CD14-positive monocyte (primary cell): ENCODE measurements around the gene AR. TPM values are rescaled to one million over a fixed set of nuclear protein-coding genes. Genes with fewer than 3 reads are reported as not detected.

Experiments used
- DNase-seq, 3 donors: peaks; one replicate each; pipeline ENCODE4 v3.0.0-alpha.2; 2011 to 2022
- H2AFZ ChIP-seq: 2 replicates; pipeline ENCODE4 v1.6.0; 2012; ENCODE audit warnings: mild to moderate bottlenecking, low read depth, low read length, inconsistent platforms; ENCODE audit not compliant: insufficient read depth, poor library complexity, severe bottlenecking
- H3K27ac ChIP-seq, 2 donors: 1 replicate in 1 of 2; 2 replicates in 1 of 2; pipeline ENCODE4 v1.5.1; 2012 to 2013; ENCODE audit warnings: low read length in 2 of 2, control low read depth in 1 of 2, inconsistent platforms in 1 of 2, low read depth in 1 of 2, mild to moderate bottlenecking in 1 of 2
- H3K27me3 ChIP-seq, 2 donors: one replicate each; pipeline versions ENCODE4 v1.6.0 to v1.6.1; 2011 to 2013; ENCODE audit warnings: low read length in 2 of 2; ENCODE audit not compliant: control insufficient read depth in 2 of 2, insufficient read depth in 2 of 2
- H3K36me3 ChIP-seq, 2 donors: replicated peaks in 1 of 2; 1 replicate in 1 of 2; 2 replicates in 1 of 2; pipeline versions ENCODE4 v1.5.1 to v1.6.1; 2012 to 2013; ENCODE audit warnings: low read length in 2 of 2, control low read depth in 1 of 2, inconsistent platforms in 1 of 2, mild to moderate bottlenecking in 1 of 2; ENCODE audit not compliant: insufficient read depth in 2 of 2, control insufficient read depth in 1 of 2
- H3K4me1 ChIP-seq, 2 donors: 1 replicate in 1 of 2; 2 replicates in 1 of 2; pipeline versions ENCODE4 v1.5.1 to v1.6.1; 2012 to 2013; ENCODE audit warnings: low read length in 2 of 2, control low read depth in 1 of 2, inconsistent platforms in 1 of 2, mild to moderate bottlenecking in 1 of 2, moderate library complexity in 1 of 2; ENCODE audit not compliant: insufficient read depth in 2 of 2, control insufficient read depth in 1 of 2
- H3K4me2 ChIP-seq: replicated peaks from 2 replicates; pipeline ENCODE3; 2012; ENCODE audit warnings: low read length, moderate library complexity, mild to moderate bottlenecking; ENCODE audit not compliant: poor library complexity, severe bottlenecking; ENCODE audit errors: extremely low read depth
- H3K4me3 ChIP-seq, 3 experiments: fragments of 200-600 bp in 1 of 3; sonication (generic) in 1 of 3; replicated peaks in 1 of 3; 1 replicate in 2 of 3; 2 replicates in 1 of 3; pipeline ENCODE4 v1.5.1; 2011 to 2013; ENCODE audit warnings: low read length in 3 of 3, mild to moderate bottlenecking in 3 of 3, control low read depth in 2 of 3, low read depth in 2 of 3, inconsistent platforms in 1 of 3, moderate library complexity in 1 of 3
- H3K79me2 ChIP-seq: 2 replicates; pipeline ENCODE4 v1.6.0; 2012; ENCODE audit warnings: mild to moderate bottlenecking, control low read depth, inconsistent platforms, low read length, moderate library complexity; ENCODE audit not compliant: insufficient read depth
- H3K9ac ChIP-seq: 2 replicates; pipeline ENCODE4 v1.6.0; 2017; ENCODE audit warnings: low read length, mild to moderate bottlenecking; ENCODE audit not compliant: insufficient read depth, poor library complexity, severe bottlenecking
- H3K9me3 ChIP-seq, 2 donors: replicated peaks in 1 of 2; 1 replicate in 1 of 2; 2 replicates in 1 of 2; pipeline versions ENCODE4 v1.5.1 to v1.6.1; 2012 to 2013; ENCODE audit warnings: low read length in 2 of 2, control low read depth in 1 of 2; ENCODE audit not compliant: control insufficient read depth in 1 of 2, insufficient read depth in 1 of 2
- H4K20me1 ChIP-seq: 2 replicates; pipeline ENCODE4 v1.6.0; 2012; ENCODE audit warnings: mild to moderate bottlenecking, low read length, control low read depth, moderate library complexity; ENCODE audit not compliant: insufficient read depth
- H3K27ac Mint-ChIP-seq, 7 donors: one replicate each; pipeline ENCODE4 v1.8.0; 2020; ENCODE audit warnings: mild to moderate bottlenecking in 7 of 7, mixed read lengths in 7 of 7, moderate library complexity in 6 of 7, inconsistent platforms in 2 of 7
- H3K27me3 Mint-ChIP-seq, 3 donors: one replicate each; pipeline ENCODE4 v1.8.0; 2021 to 2022; ENCODE audit warnings: low read depth in 3 of 3, mild to moderate bottlenecking in 3 of 3, mixed read lengths in 3 of 3, moderate library complexity in 3 of 3, inconsistent platforms in 1 of 3
- H3K36me3 Mint-ChIP-seq, 2 donors: one replicate each; pipeline ENCODE4 v1.8.0; 2020; ENCODE audit warnings: mixed read lengths in 2 of 2, inconsistent platforms in 1 of 2, mild to moderate bottlenecking in 1 of 2
- H3K4me1 Mint-ChIP-seq: one replicate; pipeline ENCODE4 v1.8.0; 2020; ENCODE audit warnings: mild to moderate bottlenecking, mixed read lengths
- H3K4me3 Mint-ChIP-seq, 2 donors: one replicate each; pipeline ENCODE4 v1.8.0; 2020; ENCODE audit warnings: mild to moderate bottlenecking in 2 of 2, mixed read lengths in 2 of 2, moderate library complexity in 1 of 2
- H3K9me3 Mint-ChIP-seq, 7 donors: one replicate each; pipeline ENCODE4 v1.8.0; 2020 to 2022; ENCODE audit warnings: mixed read lengths in 7 of 7, mild to moderate bottlenecking in 6 of 7, moderate library complexity in 6 of 7, inconsistent platforms in 2 of 7
- CTCF ChIP-seq: fragments of 200-600 bp; IDR thresholded peaks from one replicate; pipeline ENCODE4 v1.8.0; 2022; ENCODE audit warnings: antibody characterized with exemption, mild to moderate bottlenecking
- WGBS: methylation state at CpG from one replicate; pipeline ENCODE4 v1.1.5; 2013; ENCODE audit warnings: missing lambda C conversion rate; ENCODE audit not compliant: insufficient coverage; 5-methylcytosine and 5-hydroxymethylcytosine counted together
- intact Hi-C, 2 donors: fragments of 100-400 bp; cut with micrococcal nuclease; formaldehyde crosslinking; loops; one replicate each; pipeline versions ENCODE4 v1.15.0 to v1.15.1; 2023
- polyA plus RNA-seq, 3 donors: library from polyadenylated mRNA; depleted of rRNA in 1 of 3; unstranded in 2 of 3; stranded (reverse) in 1 of 3; fragments of 300-500 nt in 2 of 3; fragments of >200 nt in 1 of 3; fragmentation: Illumina TruSeq in 2 of 3; gene quantifications; 1 replicate in 2 of 3; 2 replicates in 1 of 3; pipeline ENCODE4 v1.2.3, GENCODE V29; 2012 to 2021

AR gene
- polyA plus RNA-seq, 3 donors: not detected

- Mint-ChIP-seq H3K4me1 (no peaks in the 10 kb centered on the region), H3K27ac (no peak overlapping the region), H3K9me3 (peaks cover 2 to 16% (median 3%) of the 10 kb centered on the region in 7 donors), H3K4me3 (no peak overlapping the region), H3K36me3 (no peaks in the 10 kb centered on the region), H3K27me3 (no peaks in the 10 kb centered on the region)
- no peak for TF ChIP-seq CTCF
- no peaks in the 10 kb centered on the region for H3K9me3 ChIP-seq
- intact Hi-C loops: no loop called here
- no peaks in the 10 kb centered on the region for H3K27me3 ChIP-seq
- H3K36me3 ChIP-seq: no peaks in the 10 kb centered on the region
- H3K9ac ChIP-seq: no peak overlapping the region
- no peak overlapping the region for H3K27ac ChIP-seq
- no CpG with 5 or more reads among the region's 3 CpGs for WGBS
- no peak for DNase-seq
- no peaks in the 10 kb centered on the region for H4K20me1 ChIP-seq
- H3K79me2 ChIP-seq: no peaks in the 10 kb centered on the region
- H3K4me2 ChIP-seq: no peak overlapping the region
- no peak overlapping the region for H3K4me3 ChIP-seq
- no peaks in the 10 kb centered on the region for H3K4me1 ChIP-seq
- H2AFZ ChIP-seq: no peak overlapping the region
Measured at GRCh38 chrX:67612231-67612630, 68.4 kb downstream of the AR start.

- H3K27me3 ChIP-seq: no peaks in the 10 kb centered on the region
- intact Hi-C loops: no loop called here
- no peak overlapping the region for H3K9ac ChIP-seq
- no peaks in the 10 kb centered on the region for H3K9me3 ChIP-seq
- Mint-ChIP-seq H3K36me3 (no peaks in the 10 kb centered on the region), H3K27me3 (peaks cover 0 to 2% (median 0%) of the 10 kb centered on the region in 3 donors), H3K27ac (no peak overlapping the region), H3K9me3 (peaks cover 2 to 14% (median 5%) of the 10 kb centered on the region in 7 donors), H3K4me1 (no peaks in the 10 kb centered on the region), H3K4me3 (no peak overlapping the region)
- H2AFZ ChIP-seq: no peak overlapping the region
- no peaks in the 10 kb centered on the region for H3K4me1 ChIP-seq
- no peak overlapping the region for H3K4me2 ChIP-seq
- DNase-seq: no peak
- H3K79me2 ChIP-seq: no peaks in the 10 kb centered on the region
- H3K27ac ChIP-seq: no peak overlapping the region
- no peak for TF ChIP-seq CTCF
- no peak overlapping the region for H3K4me3 ChIP-seq
- no peaks in the 10 kb centered on the region for H4K20me1 ChIP-seq
- H3K36me3 ChIP-seq: no peaks in the 10 kb centered on the region
Measured at GRCh38 chrX:67613366-67613765, 69.5 kb downstream of the AR start.
